Spleen (tissue), 11 donors: ENCODE measurements around the gene TCP11L2. TPM values are rescaled to one million over a fixed set of nuclear protein-coding genes. Genes with fewer than 3 reads are reported as not detected.

ENCODE experiments used
- DNase-seq: peaks from one replicate; pipeline ENCODE4 v3.0.0-alpha.2; 2020
- H3K27ac ChIP-seq, 8 donors: fragments of 200-600 bp; sonication (generic) in 7 of 8; 1 replicate in 4 of 8; 2 replicates in 4 of 8; pipeline versions ENCODE4 v1.5.0 to v1.8.0; 2016 to 2021; ENCODE audit warnings: inconsistent platforms in 4 of 8, mild to moderate bottlenecking in 4 of 8, moderate library complexity in 1 of 8
- H3K27me3 ChIP-seq, 7 donors: fragments of 200-600 bp; sonication (generic) in 6 of 7; replicated peaks in 1 of 7; 1 replicate in 4 of 7; 2 replicates in 3 of 7; pipeline versions ENCODE4 v1.5.0 to v1.8.0; 2016 to 2021; ENCODE audit warnings: inconsistent platforms in 3 of 7, mild to moderate bottlenecking in 1 of 7
- H3K36me3 ChIP-seq, 6 donors: fragments of 200-600 bp; sonication (generic) in 5 of 6; 1 replicate in 4 of 6; 2 replicates in 2 of 6; pipeline versions ENCODE4 v1.5.0 to v1.8.0; 2016 to 2021; ENCODE audit warnings: inconsistent platforms in 2 of 6
- H3K4me1 ChIP-seq, 6 donors: fragments of 200-600 bp; sonication (generic) in 5 of 6; 1 replicate in 3 of 6; 2 replicates in 3 of 6; pipeline versions ENCODE4 v1.5.0 to v1.8.0; 2016 to 2021; ENCODE audit warnings: inconsistent platforms in 3 of 6
- H3K4me3 ChIP-seq, 8 donors: fragments of 200-600 bp; sonication (generic) in 7 of 8; 1 replicate in 4 of 8; 2 replicates in 4 of 8; pipeline versions ENCODE4 v1.5.0 to v1.8.0; 2016 to 2021; ENCODE audit warnings: inconsistent platforms in 4 of 8, mild to moderate bottlenecking in 4 of 8, moderate library complexity in 2 of 8
- H3K9me3 ChIP-seq, 8 donors: fragments of 200-600 bp; sonication (generic) in 7 of 8; 1 replicate in 4 of 8; 2 replicates in 4 of 8; pipeline versions ENCODE4 v1.5.0 to v1.8.0; 2016 to 2021; ENCODE audit warnings: inconsistent platforms in 4 of 8
- POLR2A ChIP-seq, 3 donors: fragments of 450-650 bp; IDR thresholded peaks; one replicate each; pipeline ENCODE4 v1.5.1; 2017; ENCODE audit warnings: antibody characterized with exemption in 3 of 3, mild to moderate bottlenecking in 1 of 3
- POLR2AphosphoS5 ChIP-seq, 3 donors: sonication (generic); formaldehyde crosslinking; IDR thresholded peaks; one replicate each; pipeline ENCODE4 v1.5.1; 2017; ENCODE audit warnings: antibody characterized with exemption in 3 of 3
- WGBS, 5 donors: extraction: QIAGEN DNeasy Blood & Tissue Kit in 3 of 5; methylation state at CpG; one replicate each; pipeline versions ENCODE4 v1.1.5 to v1.1.7; 2013 to 2018; 5-methylcytosine and 5-hydroxymethylcytosine counted together
- intact Hi-C: fragments of 100-400 bp; cut with DNase I; formaldehyde crosslinking; loops from one replicate; pipeline ENCODE4 v1.15.0; 2023; ENCODE audit warnings: low total_unique reads
- polyA plus RNA-seq, 3 donors: library from polyadenylated mRNA; stranded (reverse); fragments of 200-250 nt; gene quantifications; one replicate each; pipeline ENCODE4 v1.2.1, GENCODE V29; 2013
- total RNA-seq, 7 donors: library from RNA; depleted of rRNA in 3 of 7; stranded (reverse); fragments of >200 nt in 3 of 7; fragmentation: NEBNext Ultra II Directional in 4 of 7; extraction: Animal tissue kit (Norgen Biotek cat#: 25700) in 4 of 7; gene quantifications; one replicate each; pipeline versions ENCODE4 v1.1.0 to v1.2.1, GENCODE V29; 2016 to 2021
- TF ChIP-seq, protein P1 (sequence below), 11 experiments: fragments of 200-600 bp in 7 of 11; fragments of 450-650 bp in 4 of 11; sonication (generic) in 4 of 11; IDR thresholded peaks in 8 of 11; conservative IDR thresholded peaks in 3 of 11; 1 replicate in 7 of 11; 2 replicates in 4 of 11; pipeline versions ENCODE4 v1.4.0 to v1.8.0; 2016 to 2021; ENCODE audit warnings: antibody characterized with exemption in 11 of 11, inconsistent platforms in 4 of 11, mild to moderate bottlenecking in 1 of 11
- donor health status: healthy with polysubstance abuse.
- donor health status: DM: no; HTN: no; CAD: no; lungs with moderate emphysema.
- donor health status: DM: no; HTN: no; CAD: no.
- donor health status: Bipolar disorder and iron deficiency.
- donor health status: healthy.
- donor health status: DM: no; HTN: no; CAD: no.
- donor health status: DM: yes; HTN: yes; CAD: no.

TCP11L2 gene
- total and polyA plus RNA-seq, 10 donors = 1.2 to 88.3 (median 45.8) TPM

- no peak overlapping the region for H3K27ac ChIP-seq
- intact Hi-C loops = no loop called here
- TF ChIP-seq, protein P1, sequence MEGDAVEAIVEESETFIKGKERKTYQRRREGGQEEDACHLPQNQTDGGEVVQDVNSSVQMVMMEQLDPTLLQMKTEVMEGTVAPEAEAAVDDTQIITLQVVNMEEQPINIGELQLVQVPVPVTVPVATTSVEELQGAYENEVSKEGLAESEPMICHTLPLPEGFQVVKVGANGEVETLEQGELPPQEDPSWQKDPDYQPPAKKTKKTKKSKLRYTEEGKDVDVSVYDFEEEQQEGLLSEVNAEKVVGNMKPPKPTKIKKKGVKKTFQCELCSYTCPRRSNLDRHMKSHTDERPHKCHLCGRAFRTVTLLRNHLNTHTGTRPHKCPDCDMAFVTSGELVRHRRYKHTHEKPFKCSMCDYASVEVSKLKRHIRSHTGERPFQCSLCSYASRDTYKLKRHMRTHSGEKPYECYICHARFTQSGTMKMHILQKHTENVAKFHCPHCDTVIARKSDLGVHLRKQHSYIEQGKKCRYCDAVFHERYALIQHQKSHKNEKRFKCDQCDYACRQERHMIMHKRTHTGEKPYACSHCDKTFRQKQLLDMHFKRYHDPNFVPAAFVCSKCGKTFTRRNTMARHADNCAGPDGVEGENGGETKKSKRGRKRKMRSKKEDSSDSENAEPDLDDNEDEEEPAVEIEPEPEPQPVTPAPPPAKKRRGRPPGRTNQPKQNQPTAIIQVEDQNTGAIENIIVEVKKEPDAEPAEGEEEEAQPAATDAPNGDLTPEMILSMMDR (IDR thresholded peaks at IDR 0.05 in 8 of 11, conservative IDR thresholded peaks at IDR 0.05 in 3 of 11) = no peak
- TF ChIP-seq POLR2A (IDR thresholded peaks at IDR 0.05) (no peak), POLR2AphosphoS5 (IDR thresholded peaks at IDR 0.05) (no peak)
- H3K4me1 ChIP-seq = peaks cover 0 to 4% (median 0%) of the 10 kb centered on the region in 6 donors
- DNase-seq = no peak
- H3K27me3 ChIP-seq = no peaks in the 10 kb centered on the region
- no peak overlapping the region for H3K4me3 ChIP-seq
- WGBS, 5 donors = 72 to 91% (median 79%) methylated on average over 4 of the region's 4 CpGs
- peaks cover 0 to 61% (median 9%) of the 10 kb centered on the region in 6 donors for H3K36me3 ChIP-seq
- no peaks in the 10 kb centered on the region for H3K9me3 ChIP-seq
These were observed 45.9 kb downstream of the TCP11L2 start for GRCh38 chr12:106348411-106348810.

DNA sequence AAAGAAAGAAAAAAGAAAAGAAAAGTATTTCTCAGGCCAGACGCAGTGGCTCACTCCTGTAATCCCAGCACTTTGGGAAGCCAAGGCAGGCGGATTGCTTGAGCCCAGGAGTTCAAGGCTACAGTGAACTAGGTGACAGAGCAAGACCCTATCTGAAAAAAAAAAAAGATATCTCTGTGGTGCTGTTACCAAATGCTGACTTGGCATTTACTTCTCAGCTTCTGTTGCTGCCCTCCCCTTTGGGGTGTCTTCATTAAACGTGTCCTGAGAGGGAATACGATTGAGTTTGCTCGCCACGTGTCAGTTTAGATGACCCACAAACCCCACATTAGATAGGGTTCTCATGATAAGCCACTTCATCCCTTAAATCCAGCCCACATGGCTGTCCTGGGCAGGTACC lies 50.6 kb downstream of the TCP11L2 start:
- Histone ChIP-seq H3K4me3 (no peak overlapping the region), H3K36me3 (peaks cover 0 to 14% (median under 1%) of the 10 kb centered on the region in 6 donors), H3K27me3 (no peaks in the 10 kb centered on the region), H3K9me3 (no peaks in the 10 kb centered on the region), H3K27ac (no peak overlapping the region), H3K4me1 (peaks cover 0 to 11% (median 8%) of the 10 kb centered on the region in 6 donors)
- WGBS, 5 donors = 80 to 89% (median 87%) methylated on average over 6 of the region's 6 CpGs
- no peak for DNase-seq
- intact Hi-C loops = loop anchor here (10.0 kb wide), 1 partner anchor 48 kb away; the partner anchor contains the start of gene TCP11L2
- TF ChIP-seq, protein P1 (IDR thresholded peaks at IDR 0.05 in 8 of 11, conservative IDR thresholded peaks at IDR 0.05 in 3 of 11) = no peak
- TF ChIP-seq POLR2A (IDR thresholded peaks at IDR 0.05) = no peak
- TF ChIP-seq POLR2AphosphoS5 (IDR thresholded peaks at IDR 0.05) = no peak

DNA sequence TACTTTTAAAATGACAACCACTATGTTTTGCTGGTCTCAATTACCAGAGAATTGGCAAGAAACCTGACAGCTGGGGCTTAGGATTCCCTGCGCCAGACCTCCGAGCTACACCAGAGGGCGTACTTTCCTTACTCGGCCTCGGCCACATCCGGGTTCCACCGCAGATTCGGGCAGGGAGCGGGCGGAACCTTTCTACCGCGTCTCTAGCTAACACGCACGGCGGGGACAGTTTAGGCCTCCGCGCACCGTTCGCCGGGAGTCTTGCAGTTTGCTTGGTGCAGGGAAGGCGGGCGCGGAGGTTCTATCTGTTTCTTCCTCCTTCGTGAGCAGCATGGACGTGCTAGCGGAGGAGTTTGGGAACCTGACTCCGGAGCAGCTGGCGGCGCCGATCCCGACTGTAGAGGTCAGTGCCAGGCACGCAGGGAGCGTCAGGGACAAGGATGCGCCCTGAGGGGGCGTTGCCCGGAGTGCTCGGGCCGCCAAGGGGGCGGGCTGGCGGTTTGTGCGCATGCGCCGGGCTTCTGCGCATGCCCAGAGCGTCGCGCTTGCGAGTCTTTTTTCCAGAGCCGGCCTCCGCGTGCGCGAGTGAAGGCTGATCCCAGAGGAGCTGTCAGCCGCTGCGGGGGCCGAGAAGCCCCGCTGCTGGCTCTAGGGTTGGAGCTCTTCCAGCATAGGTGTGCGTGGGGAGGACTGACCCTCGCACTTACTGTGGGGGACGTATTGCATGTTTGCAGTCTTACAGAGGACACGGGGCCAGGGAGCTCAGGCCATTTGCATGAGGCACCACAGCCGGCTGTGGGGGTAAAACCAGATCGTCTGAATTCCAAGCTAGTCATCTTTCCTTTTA lies 55.2 kb downstream of the TCP11L2 start, which contains the start of gene POLR3B:
POLR3B (plus strand) TSS at position 200 of the 847 bp plus-strand sequence; CDS start at position 332, 132 bp downstream.
- Histone ChIP-seq H3K4me1 (peaks cover 8 to 36% (median 26%) of the 10 kb centered on the region in 6 donors), H3K27ac (peak within 1 kb of the TSS; percentile 91 to 97 (median 93)), H3K4me3 (peak within 1 kb of the TSS; percentile 70 to 98 (median 88)), H3K27me3 (no peaks in the 10 kb centered on the region), H3K9me3 (no peaks in the 10 kb centered on the region), H3K36me3 (no peaks in the 10 kb centered on the region)
- intact Hi-C loops = loop anchor here (10.0 kb wide), 1 partner anchor 53 kb away; the partner anchor contains the start of gene TCP11L2
- TF ChIP-seq, protein P1 (IDR thresholded peaks at IDR 0.05 in 8 of 11, conservative IDR thresholded peaks at IDR 0.05 in 3 of 11) = peak; percentile 84 to 96 (median 90)
- peak; percentile 90 to 96 (median 94) for TF ChIP-seq POLR2AphosphoS5 (IDR thresholded peaks at IDR 0.05)
- no peak for TF ChIP-seq POLR2A (IDR thresholded peaks at IDR 0.05)
- WGBS, 5 donors = 0% methylated on average over 43 to 63 of the region's 63 CpGs
- DNase-seq = peak; percentile 99
